Liver (tissue), 9 donors: ENCODE measurements around the gene TBCD. TPM values are rescaled to one million over a fixed set of nuclear protein-coding genes. Genes with fewer than 3 reads are reported as not detected.

Experiments
- DNase-seq: peaks from one replicate; pipeline ENCODE4 v3.0.0-alpha.2; 2017; ENCODE audit warnings: low spot score
- H3K27ac ChIP-seq, 2 donors: one replicate each; pipeline ENCODE4 v1.7.0; 2013; ENCODE audit warnings: inconsistent platforms in 2 of 2, low read length in 2 of 2, control low read depth in 1 of 2, low read depth in 1 of 2, mild to moderate bottlenecking in 1 of 2
- H3K27me3 ChIP-seq, 4 donors: one replicate each; pipeline versions ENCODE4 v1.6.1 to v1.7.0; 2013; ENCODE audit warnings: low read length in 3 of 4, inconsistent platforms in 1 of 4, mild to moderate bottlenecking in 1 of 4, moderate library complexity in 1 of 4; ENCODE audit not compliant: control insufficient read depth in 4 of 4, insufficient read depth in 4 of 4
- H3K36me3 ChIP-seq, 4 donors: one replicate each; pipeline versions ENCODE4 v1.6.1 to v1.7.0; 2013; ENCODE audit warnings: low read length in 3 of 4, mild to moderate bottlenecking in 3 of 4, low read depth in 1 of 4, moderate library complexity in 1 of 4; ENCODE audit not compliant: control insufficient read depth in 4 of 4, insufficient read depth in 3 of 4
- H3K4me1 ChIP-seq, 4 donors: one replicate each; pipeline versions ENCODE4 v1.6.1 to v1.7.0; 2013; ENCODE audit warnings: low read length in 3 of 4, mild to moderate bottlenecking in 3 of 4, moderate library complexity in 1 of 4; ENCODE audit not compliant: control insufficient read depth in 4 of 4, insufficient read depth in 4 of 4
- H3K4me3 ChIP-seq, 3 donors: one replicate each; pipeline versions ENCODE4 v1.6.1 to v1.7.0; 2013; ENCODE audit warnings: low read length in 3 of 3, control low read depth in 1 of 3, low read depth in 1 of 3, mild to moderate bottlenecking in 1 of 3
- H3K9ac ChIP-seq, 2 donors: one replicate each; pipeline ENCODE4 v1.7.0; 2013; ENCODE audit warnings: low read length in 2 of 2, mild to moderate bottlenecking in 2 of 2, moderate library complexity in 2 of 2, control low read depth in 1 of 2, low read depth in 1 of 2
- H3K9me3 ChIP-seq, 4 donors: one replicate each; pipeline versions ENCODE4 v1.6.1 to v1.7.0; 2013; ENCODE audit warnings: low read length in 3 of 4; ENCODE audit not compliant: control insufficient read depth in 4 of 4
- EGR1 ChIP-seq, 2 donors: IDR thresholded peaks; 2 replicates each; pipeline ENCODE4 v1.6.1; 2016 to 2018; ENCODE audit warnings: antibody characterized with exemption in 2 of 2, low read depth in 2 of 2
- FOXA1 ChIP-seq: IDR thresholded peaks from 2 replicates; pipeline ENCODE4 v1.6.1; 2016; ENCODE audit warnings: antibody characterized with exemption
- FOXA2 ChIP-seq: IDR thresholded peaks from 2 replicates; pipeline ENCODE4 v1.6.1; 2016; ENCODE audit warnings: antibody characterized with exemption
- GABPA ChIP-seq, 2 donors: IDR thresholded peaks in 1 of 2; conservative IDR thresholded peaks in 1 of 2; 2 replicates each; pipeline ENCODE4 v1.6.1; 2016; ENCODE audit warnings: antibody characterized with exemption in 2 of 2, mild to moderate bottlenecking in 1 of 2, moderate library complexity in 1 of 2
- HNF4A ChIP-seq, 2 donors: conservative IDR thresholded peaks; 2 replicates each; pipeline ENCODE4 v1.6.1; 2016; ENCODE audit warnings: antibody characterized with exemption in 2 of 2, mild to moderate bottlenecking in 2 of 2
- HNF4G ChIP-seq: IDR thresholded peaks from 2 replicates; pipeline ENCODE4 v1.6.1; 2016; ENCODE audit warnings: antibody characterized with exemption
- JUND ChIP-seq, 2 donors: IDR thresholded peaks; 2 replicates each; pipeline ENCODE4 v1.6.1; 2016; ENCODE audit warnings: antibody characterized with exemption in 2 of 2
- RAD21 ChIP-seq, 2 donors: IDR thresholded peaks; 2 replicates each; pipeline ENCODE4 v1.6.1; 2016; ENCODE audit warnings: antibody characterized with exemption in 2 of 2, mild to moderate bottlenecking in 2 of 2
- RXRA ChIP-seq, 2 donors: IDR thresholded peaks; 2 replicates each; pipeline ENCODE4 v1.6.1; 2017 to 2018; ENCODE audit warnings: antibody characterized with exemption in 2 of 2, mild to moderate bottlenecking in 1 of 2
- SP1 ChIP-seq: IDR thresholded peaks from 2 replicates; pipeline ENCODE4 v1.6.1; 2018; ENCODE audit warnings: antibody characterized with exemption, mild to moderate bottlenecking
- TAF1 ChIP-seq: conservative IDR thresholded peaks from 2 replicates; pipeline ENCODE4 v1.6.1; 2016; ENCODE audit warnings: antibody characterized with exemption, mild to moderate bottlenecking
- YY1 ChIP-seq: IDR thresholded peaks from 2 replicates; pipeline ENCODE4 v1.6.1; 2016; ENCODE audit warnings: antibody characterized with exemption, mild to moderate bottlenecking
- ZBTB33 ChIP-seq: IDR thresholded peaks from 2 replicates; pipeline ENCODE4 v1.6.1; 2016; ENCODE audit warnings: antibody characterized with exemption
- WGBS: extraction: QIAGEN DNeasy Blood & Tissue Kit; methylation state at CpG from one replicate; pipeline ENCODE4 v1.1.7; 2013; 5-methylcytosine and 5-hydroxymethylcytosine counted together
- polyA plus RNA-seq, 2 donors: library from polyadenylated mRNA; stranded (reverse) in 1 of 2; unstranded in 1 of 2; fragments of 200-250 nt in 1 of 2; fragments of >200 nt in 1 of 2; fragmentation: Nextera tagmentation in 1 of 2; extraction: Ambion mirVana in 1 of 2; gene quantifications; one replicate each; pipeline versions ENCODE4 v1.2.1 to v1.2.3, GENCODE V29; 2013 to 2015
- total RNA-seq, 2 donors: library from RNA; depleted of rRNA; stranded (reverse); fragments of >200 nt; gene quantifications; one replicate each; pipeline ENCODE4 v1.2.3, GENCODE V29; 2014
- TF ChIP-seq, protein P1 (sequence below): IDR thresholded peaks from 2 replicates; pipeline ENCODE4 v1.6.1; 2016; ENCODE audit warnings: antibody characterized with exemption
- TF ChIP-seq, protein P2 (sequence below): fragments of 150-350 bp; IDR thresholded peaks from 2 replicates; pipeline ENCODE4 v1.5.1; 2017; ENCODE audit warnings: improper control_type of control experiment, low read depth, low read length; ENCODE audit not compliant: missing input control
- TF ChIP-seq, protein P3 (sequence below): IDR thresholded peaks from 2 replicates; pipeline ENCODE4 v1.6.1; 2016; ENCODE audit warnings: antibody characterized with exemption
- TF ChIP-seq, protein P4 (sequence below): IDR thresholded peaks from 2 replicates; pipeline ENCODE4 v1.6.1; 2016; ENCODE audit warnings: antibody characterized with exemption, mild to moderate bottlenecking
- donor health status: healthy.
- donor health status: healthy.
- donor health status: healthy.
- donor health status: healthy.
- donor health status: healthy.

TBCD gene
- total and polyA plus RNA-seq, 4 donors: 29.8 to 42.2 (median 33.0) TPM

GRCh38 chr17:82959990-82960418 is 208.1 kb downstream of the TBCD start:
- DNase-seq: no peak
- no peaks in the 10 kb centered on the region for H3K27me3 ChIP-seq
- WGBS: 97% methylated on average over 23 of the region's 23 CpGs

DNA sequence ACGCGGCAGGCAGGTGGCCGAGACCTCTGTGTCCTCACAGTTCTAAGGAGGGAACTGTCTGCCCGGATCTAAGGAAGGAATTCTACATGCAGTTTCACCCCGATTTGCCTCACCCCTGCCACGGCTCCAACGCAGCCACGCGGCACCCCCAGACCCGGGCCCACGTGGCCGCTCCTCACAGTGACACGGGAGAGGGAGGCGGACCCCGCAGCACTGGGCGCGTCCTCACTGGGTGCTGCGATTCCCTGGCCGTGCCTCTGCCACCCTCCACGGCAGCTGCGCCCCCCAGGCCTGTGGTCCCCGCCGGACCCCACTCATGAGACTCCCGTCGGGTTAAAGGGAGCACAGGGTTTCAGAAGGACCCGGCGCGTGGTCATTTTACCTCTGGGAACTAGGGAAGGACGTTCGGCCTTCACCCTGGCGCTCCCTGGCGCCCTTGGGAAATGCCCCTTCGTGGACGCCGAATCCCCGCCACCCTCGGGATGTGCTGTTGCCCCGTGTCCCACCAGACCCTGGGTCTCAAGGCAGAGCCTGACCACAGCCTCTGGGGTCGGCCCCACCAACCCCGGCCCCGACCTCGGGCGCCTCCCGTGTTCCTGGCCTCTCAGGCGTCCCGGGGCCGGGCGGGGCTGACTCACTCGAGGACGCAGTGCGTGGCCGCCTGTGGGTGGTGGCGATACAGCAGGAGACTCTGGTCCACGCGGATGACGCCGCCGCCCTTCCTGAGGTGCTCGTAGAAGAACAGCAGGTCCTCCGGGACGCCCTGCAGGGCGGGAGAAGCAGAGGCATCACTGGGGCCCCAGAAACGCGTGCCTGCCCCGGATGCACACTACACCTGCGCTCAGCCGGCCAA is 208.8 kb downstream of the TBCD start:
- 97% methylated on average over 67 of the region's 67 CpGs for WGBS
- peaks cover 0 to 3% (median 0%) of the 10 kb centered on the region in 4 donors for H3K36me3 ChIP-seq
- TF ChIP-seq HNF4G: no peak
- TF ChIP-seq EGR1 (IDR thresholded peaks at IDR 0.05; ENCODE audit: low read depth in 2 of 2): no peak
- TF ChIP-seq GABPA (IDR thresholded peaks at IDR 0.05 in 1 of 2, conservative IDR thresholded peaks at IDR 0.05 in 1 of 2): no peak
- TF ChIP-seq TAF1: no peak
- TF ChIP-seq ZBTB33: no peak
- TF ChIP-seq FOXA1: no peak
- TF ChIP-seq, protein P1, sequence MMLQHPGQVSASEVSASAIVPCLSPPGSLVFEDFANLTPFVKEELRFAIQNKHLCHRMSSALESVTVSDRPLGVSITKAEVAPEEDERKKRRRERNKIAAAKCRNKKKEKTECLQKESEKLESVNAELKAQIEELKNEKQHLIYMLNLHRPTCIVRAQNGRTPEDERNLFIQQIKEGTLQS: no peak
- TF ChIP-seq, protein P2, sequence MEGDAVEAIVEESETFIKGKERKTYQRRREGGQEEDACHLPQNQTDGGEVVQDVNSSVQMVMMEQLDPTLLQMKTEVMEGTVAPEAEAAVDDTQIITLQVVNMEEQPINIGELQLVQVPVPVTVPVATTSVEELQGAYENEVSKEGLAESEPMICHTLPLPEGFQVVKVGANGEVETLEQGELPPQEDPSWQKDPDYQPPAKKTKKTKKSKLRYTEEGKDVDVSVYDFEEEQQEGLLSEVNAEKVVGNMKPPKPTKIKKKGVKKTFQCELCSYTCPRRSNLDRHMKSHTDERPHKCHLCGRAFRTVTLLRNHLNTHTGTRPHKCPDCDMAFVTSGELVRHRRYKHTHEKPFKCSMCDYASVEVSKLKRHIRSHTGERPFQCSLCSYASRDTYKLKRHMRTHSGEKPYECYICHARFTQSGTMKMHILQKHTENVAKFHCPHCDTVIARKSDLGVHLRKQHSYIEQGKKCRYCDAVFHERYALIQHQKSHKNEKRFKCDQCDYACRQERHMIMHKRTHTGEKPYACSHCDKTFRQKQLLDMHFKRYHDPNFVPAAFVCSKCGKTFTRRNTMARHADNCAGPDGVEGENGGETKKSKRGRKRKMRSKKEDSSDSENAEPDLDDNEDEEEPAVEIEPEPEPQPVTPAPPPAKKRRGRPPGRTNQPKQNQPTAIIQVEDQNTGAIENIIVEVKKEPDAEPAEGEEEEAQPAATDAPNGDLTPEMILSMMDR: no peak
- TF ChIP-seq FOXA2: no peak
- no peak for TF ChIP-seq RXRA (IDR thresholded peaks at IDR 0.05)
- TF ChIP-seq SP1: no peak
- TF ChIP-seq HNF4A (conservative IDR thresholded peaks at IDR 0.05): no peak
- TF ChIP-seq, protein P3, sequence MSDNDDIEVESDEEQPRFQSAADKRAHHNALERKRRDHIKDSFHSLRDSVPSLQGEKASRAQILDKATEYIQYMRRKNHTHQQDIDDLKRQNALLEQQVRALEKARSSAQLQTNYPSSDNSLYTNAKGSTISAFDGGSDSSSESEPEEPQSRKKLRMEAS: no peak
- TF ChIP-seq, protein P4, sequence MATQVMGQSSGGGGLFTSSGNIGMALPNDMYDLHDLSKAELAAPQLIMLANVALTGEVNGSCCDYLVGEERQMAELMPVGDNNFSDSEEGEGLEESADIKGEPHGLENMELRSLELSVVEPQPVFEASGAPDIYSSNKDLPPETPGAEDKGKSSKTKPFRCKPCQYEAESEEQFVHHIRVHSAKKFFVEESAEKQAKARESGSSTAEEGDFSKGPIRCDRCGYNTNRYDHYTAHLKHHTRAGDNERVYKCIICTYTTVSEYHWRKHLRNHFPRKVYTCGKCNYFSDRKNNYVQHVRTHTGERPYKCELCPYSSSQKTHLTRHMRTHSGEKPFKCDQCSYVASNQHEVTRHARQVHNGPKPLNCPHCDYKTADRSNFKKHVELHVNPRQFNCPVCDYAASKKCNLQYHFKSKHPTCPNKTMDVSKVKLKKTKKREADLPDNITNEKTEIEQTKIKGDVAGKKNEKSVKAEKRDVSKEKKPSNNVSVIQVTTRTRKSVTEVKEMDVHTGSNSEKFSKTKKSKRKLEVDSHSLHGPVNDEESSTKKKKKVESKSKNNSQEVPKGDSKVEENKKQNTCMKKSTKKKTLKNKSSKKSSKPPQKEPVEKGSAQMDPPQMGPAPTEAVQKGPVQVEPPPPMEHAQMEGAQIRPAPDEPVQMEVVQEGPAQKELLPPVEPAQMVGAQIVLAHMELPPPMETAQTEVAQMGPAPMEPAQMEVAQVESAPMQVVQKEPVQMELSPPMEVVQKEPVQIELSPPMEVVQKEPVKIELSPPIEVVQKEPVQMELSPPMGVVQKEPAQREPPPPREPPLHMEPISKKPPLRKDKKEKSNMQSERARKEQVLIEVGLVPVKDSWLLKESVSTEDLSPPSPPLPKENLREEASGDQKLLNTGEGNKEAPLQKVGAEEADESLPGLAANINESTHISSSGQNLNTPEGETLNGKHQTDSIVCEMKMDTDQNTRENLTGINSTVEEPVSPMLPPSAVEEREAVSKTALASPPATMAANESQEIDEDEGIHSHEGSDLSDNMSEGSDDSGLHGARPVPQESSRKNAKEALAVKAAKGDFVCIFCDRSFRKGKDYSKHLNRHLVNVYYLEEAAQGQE: no peak
- no peak for TF ChIP-seq YY1

More at GRCh38 chr17:82959990-82960418, 208.1 kb downstream of the TBCD start:
- peaks cover 0 to 3% (median 0%) of the 10 kb centered on the region in 4 donors for H3K36me3 ChIP-seq
- no peak overlapping the region for H3K9ac ChIP-seq
- TF ChIP-seq JUND (IDR thresholded peaks at IDR 0.05) (no peak), RAD21 (IDR thresholded peaks at IDR 0.05) (no peak)
- TF ChIP-seq, protein P1: no peak
- H3K4me1 ChIP-seq: peaks cover 0 to 4% (median 0%) of the 10 kb centered on the region in 4 donors
- H3K9me3 ChIP-seq: no peaks in the 10 kb centered on the region
- H3K27ac ChIP-seq: no peak overlapping the region
- H3K4me3 ChIP-seq: no peak overlapping the region

More for the DNA sequence above, 208.8 kb downstream of the TBCD start:
- no peaks in the 10 kb centered on the region for H3K9me3 ChIP-seq
- no peak overlapping the region for H3K9ac ChIP-seq
- DNase-seq: no peak
- no peaks in the 10 kb centered on the region for H3K27me3 ChIP-seq
- H3K4me3 ChIP-seq: no peak overlapping the region
- no peak overlapping the region for H3K27ac ChIP-seq
- peaks cover 0 to 4% (median 0%) of the 10 kb centered on the region in 4 donors for H3K4me1 ChIP-seq
